ENCODE results near the gene PGF.

Gene PGF

DNA sequence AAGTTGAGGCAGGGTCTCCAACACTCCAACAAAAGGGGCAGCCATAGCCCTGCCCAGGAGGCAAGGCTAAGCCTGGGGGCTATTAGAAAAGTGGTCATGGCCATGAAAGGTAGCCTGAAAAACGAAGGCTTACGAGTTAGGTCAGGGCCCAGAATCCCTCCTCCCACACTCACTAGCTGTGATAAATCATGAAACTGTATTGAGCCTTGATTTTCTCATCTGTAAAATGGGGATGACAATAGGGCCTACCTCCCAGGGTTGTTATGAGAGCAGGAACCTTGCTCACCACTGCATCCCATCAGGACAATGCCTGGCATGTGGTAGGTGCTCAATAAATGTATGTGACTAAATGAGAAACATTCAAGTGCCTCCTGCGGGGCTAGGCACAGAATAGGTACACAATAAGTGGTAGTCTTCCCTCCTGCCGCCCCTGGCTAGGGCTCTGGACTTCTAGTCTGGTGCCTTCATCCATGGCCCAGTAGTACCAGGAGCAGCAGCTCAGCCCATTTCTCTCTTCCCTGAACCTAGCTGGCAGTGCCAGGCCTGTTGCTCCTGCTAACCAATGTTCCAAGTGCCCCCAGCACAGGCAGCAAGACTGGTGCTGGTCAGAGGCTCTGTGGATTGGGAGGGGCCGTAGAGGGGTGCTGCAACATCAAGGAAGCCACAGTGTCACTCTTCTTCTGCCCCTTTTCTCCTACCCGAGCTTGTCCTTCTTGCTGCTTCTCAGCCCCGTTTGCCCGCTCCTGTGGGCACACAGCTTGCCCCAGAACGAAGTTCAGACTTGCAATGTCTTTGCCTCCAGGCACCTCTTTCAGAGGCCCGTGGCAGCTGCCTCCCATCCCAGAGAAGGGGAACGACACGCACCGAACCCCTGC lies 7.8 kb downstream of the PGF start:
- H3K4me3 ChIP-seq (ENCODE audit: low read depth, low read length), result no peak overlapping the region
- DNase-seq (ENCODE audit: low read depth), result no peak
- TF ChIP-seq, protein P1, sequence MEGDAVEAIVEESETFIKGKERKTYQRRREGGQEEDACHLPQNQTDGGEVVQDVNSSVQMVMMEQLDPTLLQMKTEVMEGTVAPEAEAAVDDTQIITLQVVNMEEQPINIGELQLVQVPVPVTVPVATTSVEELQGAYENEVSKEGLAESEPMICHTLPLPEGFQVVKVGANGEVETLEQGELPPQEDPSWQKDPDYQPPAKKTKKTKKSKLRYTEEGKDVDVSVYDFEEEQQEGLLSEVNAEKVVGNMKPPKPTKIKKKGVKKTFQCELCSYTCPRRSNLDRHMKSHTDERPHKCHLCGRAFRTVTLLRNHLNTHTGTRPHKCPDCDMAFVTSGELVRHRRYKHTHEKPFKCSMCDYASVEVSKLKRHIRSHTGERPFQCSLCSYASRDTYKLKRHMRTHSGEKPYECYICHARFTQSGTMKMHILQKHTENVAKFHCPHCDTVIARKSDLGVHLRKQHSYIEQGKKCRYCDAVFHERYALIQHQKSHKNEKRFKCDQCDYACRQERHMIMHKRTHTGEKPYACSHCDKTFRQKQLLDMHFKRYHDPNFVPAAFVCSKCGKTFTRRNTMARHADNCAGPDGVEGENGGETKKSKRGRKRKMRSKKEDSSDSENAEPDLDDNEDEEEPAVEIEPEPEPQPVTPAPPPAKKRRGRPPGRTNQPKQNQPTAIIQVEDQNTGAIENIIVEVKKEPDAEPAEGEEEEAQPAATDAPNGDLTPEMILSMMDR (IDR thresholded peaks at IDR 0.05; ENCODE audit: control insufficient read depth, extremely low read depth, insufficient read depth), result no peak

DNA sequence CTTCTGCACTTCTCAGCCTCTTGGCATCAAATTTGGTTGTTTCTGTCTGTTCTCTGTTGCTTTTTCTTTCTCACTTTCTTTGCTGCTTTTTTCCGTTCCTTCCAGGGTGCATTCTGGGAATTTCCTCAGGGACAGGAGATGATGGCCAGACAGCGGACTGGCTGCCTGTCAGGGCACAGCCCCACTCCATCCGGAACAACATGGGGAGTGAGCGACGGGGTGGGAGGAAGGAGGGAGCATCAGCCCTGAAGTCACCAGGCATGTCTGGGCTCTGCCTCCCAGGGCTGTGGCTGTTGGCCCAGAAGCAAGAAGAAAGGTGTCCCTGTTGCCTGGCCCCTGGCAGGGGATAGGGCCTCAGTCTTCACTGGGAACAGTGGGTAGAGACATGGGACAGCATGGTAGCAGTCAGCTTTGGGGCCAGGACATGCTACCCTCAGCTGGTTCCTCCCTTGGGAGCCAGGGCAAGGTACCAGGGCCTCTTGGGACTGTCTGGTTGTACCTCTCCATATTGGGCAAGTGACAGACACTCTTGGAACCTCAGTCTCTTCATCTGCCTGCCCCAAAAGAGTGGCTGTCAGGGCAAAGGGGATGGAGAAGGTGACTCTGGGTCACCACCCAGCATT lies 8.6 kb downstream of the PGF start:
- DNase-seq (ENCODE audit: low read depth), result no peak
- H3K4me3 ChIP-seq (ENCODE audit: low read depth, low read length), result no peak overlapping the region
- TF ChIP-seq, protein P1 (IDR thresholded peaks at IDR 0.05; ENCODE audit: control insufficient read depth, extremely low read depth, insufficient read depth), result no peak

DNA sequence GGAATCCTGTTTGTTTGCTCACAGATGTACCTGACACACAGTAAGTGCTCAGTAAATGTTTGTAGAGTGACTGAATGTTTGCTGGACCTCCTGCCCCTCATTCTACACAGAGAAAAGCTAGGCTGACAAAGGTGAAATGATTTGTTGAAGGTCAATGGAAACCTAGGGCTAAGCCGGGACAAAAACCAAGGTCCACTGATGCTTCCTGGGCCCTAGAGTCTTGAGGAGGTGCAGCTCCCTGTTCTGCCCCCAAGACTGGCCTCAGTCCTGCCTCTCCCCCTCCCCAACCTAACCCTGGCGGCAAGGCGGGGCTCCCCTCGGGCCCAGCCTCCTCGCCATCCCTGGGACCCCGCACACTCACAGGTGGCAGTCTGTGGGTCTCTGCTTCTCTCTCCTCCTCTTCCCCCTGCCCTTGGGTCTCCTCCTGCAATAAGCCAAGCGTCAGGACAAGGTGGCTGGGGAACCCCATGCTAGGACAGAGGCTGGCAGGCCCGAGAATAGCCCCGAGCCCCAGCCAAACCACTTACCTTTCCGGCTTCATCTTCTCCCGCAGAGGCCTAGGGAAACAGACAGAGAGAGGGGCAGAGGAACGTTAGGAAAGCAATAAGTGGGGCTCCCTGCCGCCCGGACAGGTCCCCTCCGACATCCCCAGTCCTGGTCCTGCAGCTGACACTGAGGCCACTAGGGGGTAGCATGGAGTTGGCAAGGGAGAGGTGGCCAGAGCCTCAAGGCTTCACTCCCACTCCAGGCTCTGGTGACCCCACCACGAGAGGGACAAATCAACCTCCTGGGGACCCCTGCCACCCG lies 9.3 kb downstream of the PGF start:
- peak overlapping the region; percentile 12; the same call in 1 of the 2 replicates for H3K4me3 ChIP-seq (ENCODE audit: low read depth, low read length)
- TF ChIP-seq, protein P1 (IDR thresholded peaks at IDR 0.05; ENCODE audit: control insufficient read depth, extremely low read depth, insufficient read depth), result peak; percentile 95
- DNase-seq (ENCODE audit: low read depth), result peak; percentile 42

DNA sequence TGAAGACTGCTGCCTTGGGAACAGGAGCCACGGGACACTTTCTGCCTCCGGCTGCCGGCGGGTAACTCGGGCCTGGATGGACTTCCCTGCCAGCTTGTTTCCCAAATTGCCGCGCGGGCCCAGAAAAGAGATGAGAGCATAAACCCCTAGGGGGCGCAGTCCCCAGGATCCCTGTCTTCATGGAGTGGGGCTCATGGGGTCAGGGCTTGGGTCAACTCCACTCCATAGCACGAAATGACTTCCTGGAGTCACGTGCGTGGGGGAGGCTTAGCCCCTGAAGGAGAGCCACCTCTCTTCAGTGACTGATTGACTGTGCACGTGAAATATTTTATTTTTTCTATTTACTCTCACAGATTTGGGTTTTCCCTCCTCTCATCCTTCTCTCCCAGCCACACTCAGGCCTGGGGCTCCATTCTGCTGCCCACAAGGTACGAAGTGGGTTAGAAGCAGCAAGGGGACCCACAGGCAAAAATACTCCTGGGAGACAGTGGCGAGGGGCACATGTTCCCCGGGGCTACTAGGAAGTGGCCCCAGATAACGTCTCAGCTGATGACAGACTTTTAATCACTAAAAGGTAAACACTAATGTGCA lies 10.0 kb downstream of the PGF start:
- no peak for DNase-seq (ENCODE audit: low read depth)
- no peak overlapping the region for H3K4me3 ChIP-seq (ENCODE audit: low read depth, low read length)
- TF ChIP-seq, protein P1 (IDR thresholded peaks at IDR 0.05; ENCODE audit: control insufficient read depth, extremely low read depth, insufficient read depth), result peak; percentile 43

DNA sequence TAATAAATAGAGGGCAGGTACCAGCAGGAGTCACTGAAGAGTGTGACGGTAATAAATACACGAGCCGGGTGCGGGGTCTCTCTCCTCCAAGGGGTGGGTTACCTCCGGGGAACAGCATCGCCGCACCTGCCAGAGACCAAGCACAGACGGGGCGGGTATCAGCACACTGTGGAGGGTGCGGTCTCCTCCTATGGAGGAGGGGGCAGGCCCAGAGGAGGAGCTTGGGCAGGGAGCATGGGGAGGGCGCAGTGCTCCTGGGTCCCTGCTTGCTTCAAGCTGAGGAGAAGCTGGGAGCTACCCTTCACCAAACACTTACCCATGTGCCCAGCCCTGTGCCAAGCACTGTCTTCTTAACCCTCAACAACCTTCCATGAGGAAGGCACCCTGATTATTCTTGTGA lies 12.8 kb downstream of the PGF start:
- no peak overlapping the region for H3K4me3 ChIP-seq (ENCODE audit: low read depth, low read length)
- TF ChIP-seq, protein P1 (IDR thresholded peaks at IDR 0.05; ENCODE audit: control insufficient read depth, extremely low read depth, insufficient read depth), result no peak
- DNase-seq (ENCODE audit: low read depth), result no peak

DNA sequence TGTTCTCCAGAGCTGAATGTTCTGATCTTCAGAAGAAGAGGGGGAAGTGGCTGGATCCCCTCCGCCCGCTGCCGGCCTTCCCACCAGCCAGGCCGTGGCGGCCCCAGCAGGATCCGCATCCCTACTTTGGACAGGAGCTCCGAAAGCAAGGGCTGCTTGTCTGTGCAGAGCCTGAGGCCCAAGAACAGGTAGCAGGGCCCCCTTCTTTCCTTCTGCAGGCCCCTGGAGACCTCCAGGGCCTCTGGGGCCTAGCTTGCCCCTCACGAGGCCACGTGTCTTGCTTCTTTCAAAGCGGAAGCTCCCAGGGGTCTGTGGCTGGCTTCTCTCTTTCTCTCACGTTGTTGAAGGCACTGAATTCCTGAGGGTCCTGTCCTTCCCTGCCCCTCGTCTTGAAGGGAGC lies 13.2 kb downstream of the PGF start:
- TF ChIP-seq, protein P1 (IDR thresholded peaks at IDR 0.05; ENCODE audit: control insufficient read depth, extremely low read depth, insufficient read depth), result no peak
- H3K4me3 ChIP-seq (ENCODE audit: low read depth, low read length), result no peak overlapping the region
- no peak for DNase-seq (ENCODE audit: low read depth)
